ENCODE data around the gene CCNK.

The CCNK gene

GRCh38 chr14:99548871-99549515, 67.8 kb downstream of the CCNK start:
- no peak overlapping the region for H3K4me3 ChIP-seq (ENCODE audit: control insufficient read depth, low read depth, low read length)
- no peak for DNase-seq (ENCODE audit: low read depth)
- TF ChIP-seq, protein P1, sequence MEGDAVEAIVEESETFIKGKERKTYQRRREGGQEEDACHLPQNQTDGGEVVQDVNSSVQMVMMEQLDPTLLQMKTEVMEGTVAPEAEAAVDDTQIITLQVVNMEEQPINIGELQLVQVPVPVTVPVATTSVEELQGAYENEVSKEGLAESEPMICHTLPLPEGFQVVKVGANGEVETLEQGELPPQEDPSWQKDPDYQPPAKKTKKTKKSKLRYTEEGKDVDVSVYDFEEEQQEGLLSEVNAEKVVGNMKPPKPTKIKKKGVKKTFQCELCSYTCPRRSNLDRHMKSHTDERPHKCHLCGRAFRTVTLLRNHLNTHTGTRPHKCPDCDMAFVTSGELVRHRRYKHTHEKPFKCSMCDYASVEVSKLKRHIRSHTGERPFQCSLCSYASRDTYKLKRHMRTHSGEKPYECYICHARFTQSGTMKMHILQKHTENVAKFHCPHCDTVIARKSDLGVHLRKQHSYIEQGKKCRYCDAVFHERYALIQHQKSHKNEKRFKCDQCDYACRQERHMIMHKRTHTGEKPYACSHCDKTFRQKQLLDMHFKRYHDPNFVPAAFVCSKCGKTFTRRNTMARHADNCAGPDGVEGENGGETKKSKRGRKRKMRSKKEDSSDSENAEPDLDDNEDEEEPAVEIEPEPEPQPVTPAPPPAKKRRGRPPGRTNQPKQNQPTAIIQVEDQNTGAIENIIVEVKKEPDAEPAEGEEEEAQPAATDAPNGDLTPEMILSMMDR (conservative IDR thresholded peaks at IDR 0.05; ENCODE audit: control insufficient read depth, insufficient read depth, low read depth, low read length): no peak

DNA sequence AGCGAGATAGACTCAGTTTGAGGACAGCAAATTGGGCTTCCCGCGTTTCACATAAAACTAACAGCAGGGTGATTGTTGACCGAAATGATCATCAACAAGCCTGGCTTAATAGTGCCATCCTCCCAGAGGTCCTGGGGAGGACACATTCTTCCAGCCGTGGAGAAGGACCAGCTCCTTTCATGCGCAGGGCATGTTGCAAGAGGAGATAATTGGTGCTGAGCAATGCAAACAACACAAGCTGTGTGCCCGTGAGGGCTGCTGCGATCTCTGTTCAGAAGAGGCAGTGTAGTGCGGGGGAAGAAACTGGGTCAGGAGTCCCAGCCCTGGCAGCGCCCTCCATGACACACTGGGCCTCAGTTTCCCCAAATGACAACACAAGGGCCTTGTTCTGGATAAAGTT, 68.5 kb downstream of the CCNK start:
- TF ChIP-seq, protein P1 (conservative IDR thresholded peaks at IDR 0.05; ENCODE audit: control insufficient read depth, insufficient read depth, low read depth, low read length): no peak
- H3K4me3 ChIP-seq (ENCODE audit: control insufficient read depth, low read depth, low read length): no peak overlapping the region
- no peak for DNase-seq (ENCODE audit: low read depth)

DNA sequence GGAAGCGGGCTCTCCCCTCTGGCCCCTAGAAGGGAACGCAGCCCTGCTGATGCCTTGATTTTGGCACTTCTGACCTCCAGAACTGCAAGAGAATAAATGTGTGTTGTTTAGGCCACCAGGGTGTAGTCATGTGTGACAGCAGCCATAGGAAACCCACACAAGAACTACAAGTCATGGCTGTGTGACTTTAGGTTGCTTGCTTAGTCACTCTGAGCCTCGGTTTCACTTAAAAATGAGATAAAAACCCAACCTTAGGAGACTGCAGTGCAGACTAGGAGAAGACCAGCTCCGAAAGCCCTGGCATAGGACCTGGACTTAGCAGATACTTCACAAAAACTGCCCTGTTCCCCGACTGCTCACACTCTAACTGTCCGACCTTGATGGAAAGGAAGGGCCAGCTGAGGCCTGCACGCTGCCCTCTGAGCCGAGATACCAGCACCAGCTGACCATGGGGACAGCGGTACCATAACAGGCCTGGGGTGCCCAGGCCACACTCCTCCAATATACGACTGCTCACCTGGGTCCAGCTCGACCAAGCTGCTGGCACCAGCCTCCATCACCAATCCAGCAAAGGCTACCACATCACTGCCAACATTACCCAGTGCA, 69.3 kb downstream of the CCNK start:
- DNase-seq (ENCODE audit: low read depth): no peak
- TF ChIP-seq, protein P1 (conservative IDR thresholded peaks at IDR 0.05; ENCODE audit: control insufficient read depth, insufficient read depth, low read depth, low read length): no peak

DNA sequence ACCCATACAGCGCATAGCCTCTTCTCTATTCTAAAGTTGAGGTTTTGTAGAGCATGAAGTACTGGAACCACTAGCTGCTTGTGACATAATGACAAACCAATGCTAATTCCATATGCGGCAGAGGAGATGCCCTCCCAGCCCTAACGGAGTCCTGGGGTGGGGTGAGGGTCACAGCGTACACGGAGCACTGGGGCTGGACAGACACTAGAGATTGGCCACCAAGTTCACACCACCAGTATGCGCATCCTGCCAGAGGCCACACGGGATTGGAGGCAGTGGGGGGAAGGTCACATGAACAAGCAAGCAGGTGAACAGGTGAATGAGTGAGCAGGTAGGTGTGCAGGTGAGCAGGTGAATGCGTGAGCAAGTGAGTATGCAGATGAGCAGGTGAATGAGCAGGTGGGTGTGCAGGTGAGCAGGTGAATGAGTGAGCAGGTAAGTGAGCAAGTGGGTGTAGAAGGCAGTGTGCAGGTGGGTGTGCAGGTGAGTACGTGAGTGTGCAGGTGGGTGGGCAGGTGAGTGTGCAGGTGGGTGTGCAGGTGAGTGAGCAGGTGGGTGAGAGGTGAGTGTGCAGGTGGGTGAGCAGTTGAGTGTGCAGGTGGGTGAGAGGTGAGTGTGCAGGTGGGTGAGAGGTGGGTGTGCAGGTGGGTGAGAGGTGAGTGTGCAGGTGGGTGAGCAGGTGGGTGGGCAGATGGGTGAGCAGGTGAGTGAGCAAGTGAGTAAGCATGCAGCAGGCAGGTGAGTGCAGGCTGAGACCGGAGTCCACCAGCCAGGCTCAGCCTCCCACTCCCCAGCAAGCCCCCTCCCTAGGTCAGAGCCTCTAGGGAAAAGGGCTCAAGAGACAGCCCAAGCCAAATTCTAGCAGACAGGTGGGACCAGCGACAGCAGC, 70.1 kb downstream of the CCNK start:
- H3K4me3 ChIP-seq (ENCODE audit: control insufficient read depth, low read depth, low read length): no peak overlapping the region
- TF ChIP-seq, protein P1 (conservative IDR thresholded peaks at IDR 0.05; ENCODE audit: control insufficient read depth, insufficient read depth, low read depth, low read length): no peak
- DNase-seq (ENCODE audit: low read depth): no peak

More for the DNA sequence above, 69.3 kb downstream of the CCNK start:
- H3K4me3 ChIP-seq (ENCODE audit: control insufficient read depth, low read depth, low read length): no peak overlapping the region

- no peak overlapping the region for H3K4me3 ChIP-seq (ENCODE audit: control insufficient read depth, low read depth, low read length)
- no peak for DNase-seq (ENCODE audit: low read depth)
- TF ChIP-seq, protein P1 (conservative IDR thresholded peaks at IDR 0.05; ENCODE audit: control insufficient read depth, insufficient read depth, low read depth, low read length): no peak
Measured at GRCh38 chr14:99552021-99552553, 70.9 kb downstream of the CCNK start.

- TF ChIP-seq, protein P1 (conservative IDR thresholded peaks at IDR 0.05; ENCODE audit: control insufficient read depth, insufficient read depth, low read depth, low read length): no peak
- H3K4me3 ChIP-seq (ENCODE audit: control insufficient read depth, low read depth, low read length): no peak overlapping the region
- no peak for DNase-seq (ENCODE audit: low read depth)
Measured at GRCh38 chr14:99552572-99553216, 71.5 kb downstream of the CCNK start.
